KMS-11 (cell line): ENCODE data around the gene LSR.
"Not testable (repeated sequence)": the region's sequence is repeated elsewhere in the genome, so short reads cannot be mapped to it uniquely, and the experiment has no call there.

Experiments used
- H2AFZ ChIP-seq: fragments of 200-600 bp; sonication (generic); 2 replicates; pipeline ENCODE4 v1.6.1; 2016; ENCODE audit warnings: antibody characterized with exemption, mixed run types, low read depth
- H3K27ac ChIP-seq: fragments of 200-600 bp; sonication (generic); 2 replicates; pipeline ENCODE4 v1.6.1; 2016; ENCODE audit warnings: mild to moderate bottlenecking, mixed run types
- H3K27me3 ChIP-seq: fragments of 200-600 bp; sonication (generic); 2 replicates; pipeline ENCODE4 v1.6.1; 2017; ENCODE audit warnings: mild to moderate bottlenecking, low read depth, mixed run types, moderate library complexity; ENCODE audit not compliant: insufficient read depth
- H3K36me3 ChIP-seq: fragments of 200-600 bp; sonication (generic); 2 replicates; pipeline ENCODE4 v1.6.1; 2017; ENCODE audit warnings: mild to moderate bottlenecking, mixed run types; ENCODE audit not compliant: insufficient read depth
- H3K4me1 ChIP-seq: fragments of 200-600 bp; sonication (generic); 2 replicates; pipeline ENCODE4 v1.6.1; 2016; ENCODE audit warnings: mild to moderate bottlenecking, low read depth, mixed run types; ENCODE audit not compliant: poor library complexity, severe bottlenecking
- H3K4me2 ChIP-seq: fragments of 200-600 bp; sonication (generic); 2 replicates; pipeline ENCODE4 v1.7.0; 2016; ENCODE audit warnings: mild to moderate bottlenecking, mixed run types
- H3K4me3 ChIP-seq: fragments of 200-600 bp; sonication (generic); IDR thresholded peaks from 2 replicates; pipeline ENCODE4 v1.6.1; 2017; ENCODE audit warnings: low read depth, low read length, mixed read lengths; ENCODE audit not compliant: insufficient read depth
- H3K79me2 ChIP-seq: fragments of 200-600 bp; sonication (generic); 2 replicates; pipeline ENCODE4 v1.6.1; 2016; ENCODE audit warnings: low read depth, mixed run types; ENCODE audit not compliant: insufficient read depth
- H3K9ac ChIP-seq: fragments of 200-600 bp; sonication (generic); 2 replicates; pipeline ENCODE4 v1.6.1; 2016; ENCODE audit warnings: mild to moderate bottlenecking, mixed run types
- H4K20me1 ChIP-seq: fragments of 200-600 bp; sonication (generic); 2 replicates; pipeline ENCODE4 v1.6.1; 2016; ENCODE audit warnings: mild to moderate bottlenecking, mixed run types; ENCODE audit not compliant: insufficient read depth
- TF ChIP-seq, protein P1 (sequence below): fragments of 200-600 bp; sonication (generic); conservative IDR thresholded peaks from 2 replicates; pipeline ENCODE4 v1.6.1; 2017; ENCODE audit warnings: low read depth, mild to moderate bottlenecking, antibody characterized with exemption, low read length, moderate library complexity, mixed read lengths

The LSR gene

DNA sequence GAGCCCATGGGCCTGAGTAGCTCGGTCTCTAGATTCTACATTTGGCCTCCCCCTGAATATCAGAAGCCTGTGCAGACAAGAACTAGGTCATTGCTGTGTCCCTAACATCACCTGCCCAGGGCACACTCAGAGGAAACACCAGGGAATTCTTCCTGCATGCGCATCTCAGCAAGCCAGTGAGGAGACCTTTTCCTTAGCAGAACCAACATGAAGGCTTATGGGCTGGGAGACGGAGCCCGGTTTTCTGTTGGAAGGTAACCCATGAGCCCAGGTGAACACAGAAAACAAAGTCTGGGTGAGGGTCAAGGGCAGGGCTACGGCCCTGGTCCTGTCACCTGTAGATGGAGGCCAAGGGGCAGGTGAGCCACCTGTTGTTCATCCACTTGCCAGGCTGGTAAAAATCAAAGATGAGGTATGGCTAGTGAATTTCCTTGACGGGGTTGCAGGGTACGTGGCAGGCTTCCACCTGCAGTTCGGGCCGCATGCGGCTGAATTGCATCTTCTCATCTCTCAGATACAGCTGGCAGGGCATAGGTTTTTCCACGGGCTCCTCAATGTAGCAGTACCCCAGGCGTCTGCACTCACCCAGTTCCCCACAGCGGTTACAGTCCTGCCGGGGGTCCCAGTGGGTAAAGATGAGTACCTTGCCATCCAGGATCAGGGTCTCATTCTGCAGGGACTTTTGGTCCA lies 16.7 kb upstream of the LSR start:
- Histone ChIP-seq H3K36me3 (no peaks in the 10 kb centered on the region), H3K27ac (no peak overlapping the region), H3K27me3 (no peaks in the 10 kb centered on the region), H2AFZ (no peak overlapping the region), H3K4me2 (no peak overlapping the region), H3K9ac (no peak overlapping the region), H4K20me1 (no peaks in the 10 kb centered on the region), H3K4me3 (no peak overlapping the region), H3K79me2 (no peaks in the 10 kb centered on the region), H3K4me1 (no peaks in the 10 kb centered on the region)
- TF ChIP-seq, protein P1, sequence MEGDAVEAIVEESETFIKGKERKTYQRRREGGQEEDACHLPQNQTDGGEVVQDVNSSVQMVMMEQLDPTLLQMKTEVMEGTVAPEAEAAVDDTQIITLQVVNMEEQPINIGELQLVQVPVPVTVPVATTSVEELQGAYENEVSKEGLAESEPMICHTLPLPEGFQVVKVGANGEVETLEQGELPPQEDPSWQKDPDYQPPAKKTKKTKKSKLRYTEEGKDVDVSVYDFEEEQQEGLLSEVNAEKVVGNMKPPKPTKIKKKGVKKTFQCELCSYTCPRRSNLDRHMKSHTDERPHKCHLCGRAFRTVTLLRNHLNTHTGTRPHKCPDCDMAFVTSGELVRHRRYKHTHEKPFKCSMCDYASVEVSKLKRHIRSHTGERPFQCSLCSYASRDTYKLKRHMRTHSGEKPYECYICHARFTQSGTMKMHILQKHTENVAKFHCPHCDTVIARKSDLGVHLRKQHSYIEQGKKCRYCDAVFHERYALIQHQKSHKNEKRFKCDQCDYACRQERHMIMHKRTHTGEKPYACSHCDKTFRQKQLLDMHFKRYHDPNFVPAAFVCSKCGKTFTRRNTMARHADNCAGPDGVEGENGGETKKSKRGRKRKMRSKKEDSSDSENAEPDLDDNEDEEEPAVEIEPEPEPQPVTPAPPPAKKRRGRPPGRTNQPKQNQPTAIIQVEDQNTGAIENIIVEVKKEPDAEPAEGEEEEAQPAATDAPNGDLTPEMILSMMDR, result no peak

DNA sequence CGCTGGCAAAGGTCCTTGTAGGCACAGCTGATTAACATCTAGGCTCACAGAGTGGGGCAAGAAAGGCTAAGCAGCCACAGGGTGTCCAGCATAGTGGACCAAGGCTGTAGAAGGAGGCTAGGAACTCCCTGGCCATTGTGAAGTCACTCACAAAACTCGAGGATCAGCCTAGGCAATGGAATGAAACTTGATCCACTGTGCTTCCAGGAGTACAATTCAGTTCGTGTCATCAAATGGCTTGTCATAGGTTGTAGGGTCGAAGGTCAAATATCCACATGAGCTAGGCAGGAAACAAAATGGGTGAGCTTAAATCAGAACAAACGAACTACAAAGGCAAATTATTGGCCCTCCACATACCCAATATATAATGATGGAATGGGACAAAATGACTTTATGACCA lies 15.9 kb upstream of the LSR start:
- H2AFZ ChIP-seq, result no peak overlapping the region
- no peak overlapping the region for H3K4me2 ChIP-seq
- H4K20me1 ChIP-seq, result no peaks in the 10 kb centered on the region
- no peaks in the 10 kb centered on the region for H3K79me2 ChIP-seq
- no peak overlapping the region for H3K9ac ChIP-seq
- H3K27ac ChIP-seq, result no peak overlapping the region
- no peaks in the 10 kb centered on the region for H3K36me3 ChIP-seq
- no peaks in the 10 kb centered on the region for H3K27me3 ChIP-seq
- TF ChIP-seq, protein P1, result no peak
- H3K4me1 ChIP-seq, result no peaks in the 10 kb centered on the region
- no peak overlapping the region for H3K4me3 ChIP-seq

DNA sequence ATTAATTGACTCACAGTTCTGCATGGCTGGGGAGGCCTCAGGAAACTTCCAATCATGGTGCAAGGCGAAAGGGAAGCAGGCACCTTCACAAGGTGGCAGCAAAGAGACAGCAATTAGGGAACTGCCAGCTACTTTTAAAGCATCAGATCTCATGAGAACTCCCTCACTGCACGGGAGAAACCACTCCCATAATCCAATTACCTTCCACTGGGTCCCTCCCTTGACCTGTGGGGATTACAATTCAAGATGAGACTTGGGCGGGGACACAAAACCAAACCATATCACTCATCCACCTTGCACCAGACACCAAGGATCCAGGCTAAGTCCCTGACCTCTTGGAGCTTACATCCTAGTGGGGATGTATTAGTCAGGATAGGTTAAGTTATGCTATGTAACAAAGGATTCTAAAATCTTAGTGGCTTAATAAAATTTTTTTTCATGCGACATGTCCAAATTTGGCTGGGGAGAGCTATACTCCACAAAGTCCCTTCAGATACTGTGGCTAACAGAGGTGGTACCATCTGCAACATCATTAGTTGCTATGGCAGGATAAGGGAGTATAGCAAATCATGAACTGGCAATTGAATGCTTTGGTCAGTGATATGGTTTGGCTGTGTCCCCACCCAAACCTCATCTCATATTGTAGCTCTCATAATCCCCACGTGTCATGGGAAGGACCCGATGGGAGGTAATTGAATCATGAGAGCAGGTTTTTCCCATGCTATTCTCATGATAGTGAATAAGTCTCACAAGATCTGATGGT lies 12.0 kb upstream of the LSR start:
- TF ChIP-seq, protein P1, result no peak
- H3K9ac ChIP-seq, result no peak overlapping the region
- no peaks in the 10 kb centered on the region for H4K20me1 ChIP-seq
- no peak overlapping the region for H3K27ac ChIP-seq
- no peak overlapping the region for H2AFZ ChIP-seq
- no peak overlapping the region for H3K4me2 ChIP-seq
- H3K4me1 ChIP-seq, result no peaks in the 10 kb centered on the region
- H3K4me3 ChIP-seq, result no peak overlapping the region
- H3K79me2 ChIP-seq, result no peaks in the 10 kb centered on the region
- H3K36me3 ChIP-seq, result no peaks in the 10 kb centered on the region
- no peaks in the 10 kb centered on the region for H3K27me3 ChIP-seq

DNA sequence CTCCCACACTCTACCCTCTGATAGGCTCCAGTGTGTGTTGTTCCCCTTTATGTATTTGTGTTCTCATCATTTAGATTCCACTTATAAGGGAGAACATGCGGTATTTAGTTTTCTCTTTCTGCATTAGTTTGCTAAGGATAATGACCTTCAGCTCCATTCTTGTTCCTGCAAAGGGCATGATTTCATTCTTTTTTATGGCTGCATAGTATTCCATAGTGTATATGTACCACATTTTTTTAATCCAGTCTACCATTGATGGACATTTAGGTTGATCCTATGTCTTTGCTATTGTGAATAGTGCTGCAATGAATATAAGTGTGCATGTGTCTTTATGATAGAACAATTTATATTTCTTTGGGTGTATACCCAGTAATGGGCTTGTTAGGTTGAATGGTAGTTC lies 9.2 kb upstream of the LSR start:
- not testable (repeated sequence) for H3K27me3 ChIP-seq, H3K4me1 ChIP-seq, H3K4me3 ChIP-seq, H3K79me2 ChIP-seq, H3K4me2 ChIP-seq, H4K20me1 ChIP-seq, H3K9ac ChIP-seq, H2AFZ ChIP-seq, H3K36me3 ChIP-seq, H3K27ac ChIP-seq

DNA sequence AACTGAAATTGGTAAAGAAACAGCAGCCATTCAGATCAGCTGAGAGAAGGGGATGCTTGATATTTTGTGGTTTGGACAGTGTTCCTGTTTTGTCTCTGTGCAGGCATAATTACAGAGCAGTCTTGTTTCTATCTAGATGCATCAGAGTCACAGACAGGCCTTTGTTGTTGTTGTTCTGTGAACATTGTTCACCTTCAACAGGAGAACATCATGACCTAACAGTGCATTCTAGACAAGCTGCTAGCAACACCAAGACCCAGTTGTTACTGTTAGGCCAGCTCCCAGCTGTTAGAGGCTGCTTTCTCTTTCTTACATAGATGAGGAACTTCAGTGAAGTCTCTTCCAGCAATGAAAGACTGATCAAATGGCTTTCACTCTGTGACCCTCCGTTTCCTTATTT lies 8.5 kb upstream of the LSR start:
- Histone ChIP-seq H2AFZ (no peak overlapping the region), H3K9ac (no peak overlapping the region), H3K27ac (no peak overlapping the region), H3K4me3 (no peak overlapping the region), H3K4me2 (no peak overlapping the region), H3K36me3 (no peaks in the 10 kb centered on the region), H3K79me2 (no peaks in the 10 kb centered on the region), H3K4me1 (no peaks in the 10 kb centered on the region), H3K27me3 (no peaks in the 10 kb centered on the region), H4K20me1 (no peaks in the 10 kb centered on the region)
- TF ChIP-seq, protein P1, result no peak
